ENCODE measurements around the gene HUNK.
"Not testable (repeated sequence)": the region's sequence is repeated elsewhere in the genome, so short reads cannot be mapped to it uniquely, and the experiment has no call there.

HUNK gene

DNA sequence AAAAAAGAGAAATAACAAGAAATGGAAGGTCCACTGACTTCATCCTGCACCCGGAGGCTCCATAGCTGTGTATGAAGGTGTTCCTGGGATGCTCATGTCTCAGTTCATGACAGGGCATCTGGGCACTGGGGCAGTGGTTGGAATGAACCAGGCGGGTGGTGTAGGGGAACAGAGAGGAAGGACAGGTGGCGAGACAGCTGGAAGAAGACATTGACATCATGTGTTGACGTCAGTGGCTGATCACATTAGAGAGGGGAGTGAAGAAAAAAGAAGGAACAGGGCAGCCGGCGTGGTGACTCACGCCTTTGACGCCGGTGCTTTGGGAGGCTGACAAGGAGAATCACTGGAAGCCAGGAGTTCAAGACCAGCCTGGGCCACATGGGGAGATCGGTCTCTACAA lies 50.1 kb downstream of the HUNK start:
- no peak for DNase-seq (ENCODE audit: low read depth)

DNA sequence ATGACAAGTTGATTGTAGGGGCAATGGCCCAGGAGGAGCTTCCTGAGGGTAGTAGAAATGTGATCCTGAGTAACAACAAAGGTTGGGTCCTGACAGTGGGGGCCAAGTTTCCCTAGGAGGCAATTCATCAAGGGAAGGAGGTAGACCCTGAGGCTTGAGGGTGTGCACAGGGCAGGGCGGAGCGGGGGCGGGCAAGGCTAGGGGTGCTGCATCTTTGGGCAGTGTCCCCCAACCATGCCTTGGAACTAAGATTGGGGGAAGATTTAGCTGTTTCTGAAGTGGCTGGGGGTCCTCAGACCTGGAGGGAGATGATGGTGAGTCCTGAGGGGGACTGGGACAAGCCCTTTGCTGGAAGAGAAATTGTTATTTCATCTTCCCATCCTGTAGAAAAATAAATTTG lies 50.9 kb downstream of the HUNK start:
- DNase-seq (ENCODE audit: low read depth) = no peak

DNA sequence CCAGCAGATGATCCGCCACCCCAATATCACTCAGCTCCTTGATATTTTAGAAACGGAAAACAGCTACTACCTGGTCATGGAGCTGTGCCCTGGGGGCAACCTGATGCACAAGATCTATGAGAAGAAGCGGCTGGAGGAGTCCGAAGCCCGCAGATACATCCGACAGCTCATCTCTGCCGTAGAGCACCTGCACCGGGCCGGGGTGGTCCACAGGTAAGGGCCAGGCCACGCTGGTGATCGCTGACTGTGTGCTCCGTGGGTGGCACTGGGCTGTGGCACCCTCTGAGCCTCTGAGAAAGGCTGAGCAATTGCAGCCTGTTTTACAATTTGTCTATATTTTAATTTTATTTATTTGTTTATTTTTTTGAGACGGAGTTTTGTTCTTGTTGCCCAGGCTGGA lies 51.7 kb downstream of the HUNK start:
- DNase-seq (ENCODE audit: low read depth) = no peak

DNA sequence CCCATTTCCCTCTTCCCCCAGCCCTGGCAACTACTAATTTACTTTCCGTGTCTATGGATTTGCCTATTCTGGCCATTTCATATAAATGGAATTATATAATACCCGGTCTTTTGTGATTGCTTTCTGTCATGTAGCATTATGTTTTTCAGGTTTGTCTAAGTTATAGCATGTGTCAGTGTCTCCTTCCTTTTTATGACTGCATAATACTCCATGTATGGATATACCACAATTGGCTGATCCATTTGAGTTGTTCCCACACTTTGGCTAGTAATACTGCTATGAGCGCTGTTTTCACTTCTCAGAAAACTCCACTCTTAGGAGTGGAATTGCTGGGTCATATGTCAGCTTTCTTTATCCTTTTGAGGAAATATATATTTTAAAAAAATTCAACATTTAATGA lies 53.7 kb downstream of the HUNK start:
- DNase-seq (ENCODE audit: low read depth) = no peak

DNA sequence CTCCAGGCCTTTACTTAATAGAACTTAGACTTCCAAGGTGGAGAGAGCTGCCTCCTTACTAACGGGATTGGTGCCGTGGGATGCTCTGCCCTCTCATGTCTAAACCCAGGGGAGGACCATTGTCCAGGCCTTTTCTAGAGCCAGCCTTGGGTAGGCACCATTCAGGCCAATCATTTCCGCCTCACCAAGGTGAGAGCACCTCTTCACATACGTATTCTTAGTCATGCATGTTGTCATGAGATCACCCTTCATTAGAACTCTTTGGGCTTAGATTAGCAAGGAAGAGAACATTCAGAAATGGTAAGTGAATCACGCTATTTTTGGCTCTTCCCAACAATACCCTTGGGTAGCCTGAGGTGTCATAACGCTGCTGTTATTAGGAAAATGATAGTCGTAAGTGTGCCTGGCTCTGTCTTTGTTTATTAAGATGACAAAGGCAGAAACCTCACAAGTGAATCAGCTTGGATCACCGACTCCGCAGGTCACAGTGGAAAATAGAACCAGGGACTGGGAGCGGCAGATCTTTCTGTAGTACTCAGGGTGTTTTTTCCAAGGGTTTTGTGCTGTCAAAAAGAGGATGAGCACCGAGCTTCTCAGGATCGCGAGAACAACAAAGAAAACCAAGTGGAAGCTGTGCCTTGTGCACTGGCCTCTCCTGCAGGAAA lies 55.0 kb downstream of the HUNK start:
- DNase-seq (ENCODE audit: low read depth) = no peak

DNA sequence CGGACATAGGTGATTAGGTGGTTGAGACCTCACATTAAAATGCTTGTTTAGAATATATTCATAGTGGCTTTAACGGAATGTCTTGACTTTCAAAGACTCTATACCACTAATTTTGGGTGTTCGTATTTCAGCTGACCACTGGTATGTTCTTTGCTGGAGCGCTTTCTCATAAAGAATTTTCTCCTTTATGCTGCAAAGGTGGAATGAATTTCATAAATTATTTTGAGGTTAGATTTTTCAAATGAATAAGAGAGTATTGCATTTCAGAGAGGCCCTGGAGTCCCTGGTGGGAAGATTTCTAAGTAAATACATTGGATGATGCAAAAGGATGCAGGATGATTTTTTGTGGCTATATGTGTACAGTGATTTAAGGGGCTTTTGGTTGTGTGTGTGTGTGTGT lies 55.8 kb downstream of the HUNK start:
- DNase-seq (ENCODE audit: low read depth) = no peak

DNA sequence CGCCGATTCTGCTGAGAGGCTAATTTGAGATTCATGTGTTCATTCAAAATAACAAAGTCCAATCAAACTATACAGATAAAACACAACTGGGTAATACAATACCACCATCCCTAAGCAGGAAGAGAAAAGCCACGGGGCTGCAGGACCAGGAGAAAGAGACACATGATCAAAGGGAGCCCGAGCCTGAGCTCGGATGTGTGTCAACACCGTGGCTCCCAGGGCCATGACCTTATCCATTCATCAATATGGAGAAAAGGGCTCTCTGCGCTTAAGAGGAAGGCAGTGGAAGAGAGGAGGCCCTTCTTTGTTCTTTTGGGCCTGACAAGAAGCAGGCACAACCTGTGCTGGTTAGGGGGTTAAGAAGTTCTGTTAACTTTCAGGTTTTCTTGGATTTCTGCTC lies 56.7 kb downstream of the HUNK start:
- no peak for DNase-seq (ENCODE audit: low read depth)

DNA sequence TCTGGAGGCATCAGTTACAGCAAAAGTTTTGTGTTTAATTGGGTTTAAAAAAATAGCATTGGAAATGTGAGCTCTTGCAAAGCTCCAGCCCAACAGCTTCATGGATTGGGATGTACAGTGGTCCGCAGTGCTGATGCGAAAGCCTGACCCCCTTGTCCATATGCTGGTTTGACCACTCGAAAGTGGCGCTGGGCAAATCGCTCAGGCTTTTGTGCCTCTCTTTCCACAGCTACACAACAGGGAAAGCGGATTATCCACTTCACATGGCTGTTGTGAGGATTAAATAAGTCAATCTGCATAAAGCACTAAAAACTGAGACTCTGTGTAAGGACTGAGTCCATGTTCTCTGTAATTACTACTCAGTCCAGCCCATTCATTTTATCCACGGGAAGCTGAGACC lies 57.2 kb downstream of the HUNK start:
- no peak for DNase-seq (ENCODE audit: low read depth)

DNA sequence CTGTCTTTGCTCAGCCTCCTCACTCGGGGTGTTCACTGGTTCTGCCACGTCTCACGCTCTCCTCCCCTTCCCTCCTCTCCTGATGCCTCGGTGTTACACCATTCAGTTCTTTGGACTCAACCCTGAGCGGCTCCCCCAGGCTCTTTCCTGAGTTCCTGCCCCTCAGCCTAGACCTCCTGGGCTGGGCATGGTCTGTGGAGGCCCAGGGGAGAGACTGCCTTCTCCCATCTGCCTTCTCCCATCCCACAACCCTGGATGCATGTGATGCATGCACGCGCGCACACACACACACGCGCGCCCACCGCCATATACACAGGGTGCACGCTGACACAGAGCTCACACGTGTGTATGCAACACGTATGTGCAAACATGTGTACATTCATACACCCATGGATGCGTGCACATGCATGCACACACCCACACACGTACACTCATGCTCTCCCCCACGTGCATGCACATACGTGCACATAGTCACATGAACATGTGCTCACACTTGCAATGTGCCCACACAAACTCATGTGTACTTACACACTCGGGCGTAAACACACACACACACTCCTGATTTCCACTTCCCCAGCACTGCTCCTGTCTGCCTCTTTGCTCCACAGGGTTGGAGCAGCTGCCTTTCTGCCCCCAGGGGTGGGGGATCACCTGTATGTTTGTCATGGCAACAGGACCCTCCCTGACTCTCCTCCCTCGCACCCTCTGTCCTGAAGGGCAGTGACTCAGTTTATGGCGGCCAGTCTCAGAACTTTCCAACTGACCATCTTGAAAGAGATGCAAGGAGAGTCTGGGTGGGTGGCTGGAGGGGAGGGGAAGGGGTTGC lies 59.0 kb downstream of the HUNK start:
- no peak for DNase-seq (ENCODE audit: low read depth)

DNA sequence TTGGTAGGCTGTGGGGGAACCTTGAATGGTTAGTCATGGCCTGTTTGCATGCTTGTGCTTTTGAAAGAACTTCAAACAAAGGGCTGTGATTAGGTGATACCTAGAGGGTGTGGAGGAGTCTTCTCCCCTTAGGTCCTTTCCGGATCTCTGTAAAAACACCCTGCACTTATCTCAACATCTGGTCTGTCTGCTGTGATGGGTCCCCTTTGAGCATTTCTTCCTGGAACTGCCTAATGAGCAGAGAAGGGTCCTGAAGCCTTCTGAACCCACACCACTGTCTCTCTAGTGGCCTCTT lies 59.6 kb downstream of the HUNK start:
- no peak for DNase-seq (ENCODE audit: low read depth)

DNA sequence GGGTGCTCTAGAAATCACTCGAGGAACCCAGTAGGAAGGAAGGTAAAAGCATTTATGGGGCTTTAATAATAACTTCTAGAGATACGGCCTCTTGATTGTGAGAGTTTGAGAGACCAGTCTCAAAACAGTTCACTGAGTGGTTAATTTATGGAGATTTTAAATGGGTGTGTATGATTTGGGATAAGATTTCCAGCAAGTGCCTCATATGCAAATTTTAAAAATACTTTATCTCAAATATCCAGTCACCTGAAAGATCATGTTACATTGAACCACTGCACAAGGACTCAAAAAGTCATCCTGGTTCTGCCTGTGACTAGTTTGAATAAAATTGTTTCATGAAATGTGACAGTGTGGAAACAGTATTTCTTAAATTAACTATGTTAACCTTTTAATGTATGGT lies 64.5 kb downstream of the HUNK start:
- DNase-seq (ENCODE audit: low read depth) = no peak

DNA sequence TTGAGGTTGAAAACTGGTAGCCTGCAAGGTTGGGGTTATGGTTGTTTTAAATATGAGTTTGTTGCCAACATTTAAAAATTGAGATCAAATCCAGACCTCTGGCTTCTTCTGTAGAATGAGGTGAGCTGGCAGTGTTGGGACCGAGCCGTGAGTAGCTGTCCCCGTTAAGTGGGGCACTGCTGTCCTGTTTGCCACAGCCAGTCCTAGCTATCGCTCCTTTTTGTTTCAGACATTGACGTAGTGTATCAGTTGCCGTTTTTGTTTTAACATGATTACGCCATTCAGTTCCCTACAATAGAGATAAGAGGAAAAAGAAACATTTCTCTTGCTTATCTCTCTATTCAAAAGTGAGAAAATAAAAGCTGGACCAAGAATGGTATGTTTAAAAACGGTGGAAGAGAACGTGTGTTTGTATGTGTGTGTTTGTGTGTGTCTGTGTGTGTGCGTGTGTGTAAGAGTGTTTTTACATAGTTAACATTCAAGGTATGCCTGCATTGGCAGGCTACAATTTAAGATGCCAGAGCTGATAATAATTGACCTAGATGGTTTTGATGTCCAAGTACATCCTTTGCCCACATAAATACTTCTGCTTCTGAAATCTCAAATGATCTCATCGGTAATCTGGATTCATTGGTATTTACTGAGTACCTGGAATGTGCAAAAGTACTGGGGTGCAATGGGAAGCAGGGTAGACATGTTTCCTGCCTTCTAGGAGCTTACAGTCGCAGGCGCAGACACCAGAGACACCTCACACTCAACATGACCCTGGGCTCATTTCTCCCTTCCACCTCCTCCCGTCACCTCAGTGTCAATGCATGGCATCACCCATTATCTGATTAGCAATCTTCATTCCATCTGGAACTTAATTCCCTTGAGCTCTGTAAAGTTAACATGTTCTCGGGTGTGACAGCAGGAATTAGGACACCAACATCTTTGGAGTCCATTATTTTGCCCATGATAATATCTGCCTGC lies 65.8 kb downstream of the HUNK start:
- DNase-seq (ENCODE audit: low read depth) = no peak

DNA sequence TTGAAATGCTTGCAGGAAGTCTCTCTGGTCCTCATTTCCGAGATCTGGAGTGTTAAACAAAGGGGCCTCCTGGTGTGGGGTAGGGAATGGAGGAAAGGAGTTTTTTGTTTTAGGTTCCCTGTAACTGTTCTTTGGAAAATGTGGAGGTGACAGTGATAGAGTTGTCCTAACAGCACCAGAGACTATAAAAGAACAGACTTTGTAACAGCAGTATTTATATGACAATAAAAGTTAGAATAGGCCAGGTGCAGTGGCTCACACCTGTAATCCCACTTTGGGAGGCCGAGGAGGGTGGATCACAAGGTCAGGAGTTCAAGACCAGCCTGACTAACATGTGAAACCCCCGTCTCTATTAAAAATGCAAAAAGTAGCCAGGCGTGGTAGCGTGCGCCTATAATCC lies 68.9 kb downstream of the HUNK start:
- DNase-seq (ENCODE audit: low read depth) = no peak

DNA sequence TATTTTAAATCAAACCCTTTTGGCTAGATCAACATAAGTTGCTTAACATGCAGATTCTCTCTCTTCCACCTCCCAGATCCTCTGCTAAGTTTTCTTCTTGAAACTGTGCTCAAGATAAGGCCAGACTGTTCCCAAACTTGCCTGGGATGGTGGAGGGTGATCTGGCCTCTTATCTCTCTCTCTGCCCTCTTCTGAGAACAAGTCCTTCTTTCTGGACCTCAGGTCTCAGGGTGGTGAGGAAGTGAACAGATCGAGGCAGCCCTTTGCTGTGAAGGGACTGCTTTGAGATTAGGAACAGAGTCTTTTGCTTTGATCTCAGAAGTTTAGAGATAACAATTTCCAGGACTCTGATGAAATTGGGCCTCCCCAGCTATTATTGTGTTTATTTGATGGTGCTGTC lies 70.7 kb downstream of the HUNK start:
- no peak for DNase-seq (ENCODE audit: low read depth)

DNA sequence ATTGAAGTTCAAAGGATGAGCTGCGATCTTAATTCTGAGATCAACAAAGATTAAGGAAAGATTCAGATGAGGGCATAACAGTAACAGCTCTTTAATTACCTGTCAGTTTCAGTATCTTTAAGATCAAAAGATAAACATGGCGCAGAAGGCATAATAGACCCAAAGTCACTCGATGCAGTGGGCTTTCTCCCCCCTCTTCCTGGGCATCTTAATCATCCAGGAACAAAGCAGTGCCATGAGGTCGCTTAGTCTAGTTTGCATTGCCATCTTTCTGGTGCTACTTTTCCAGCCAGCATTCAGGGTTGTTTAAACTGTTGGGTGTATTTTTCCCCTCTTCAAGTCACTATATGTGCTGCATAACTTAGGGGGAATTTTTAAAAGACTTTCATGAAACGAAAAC lies 72.3 kb downstream of the HUNK start:
- no peak for DNase-seq (ENCODE audit: low read depth)

DNA sequence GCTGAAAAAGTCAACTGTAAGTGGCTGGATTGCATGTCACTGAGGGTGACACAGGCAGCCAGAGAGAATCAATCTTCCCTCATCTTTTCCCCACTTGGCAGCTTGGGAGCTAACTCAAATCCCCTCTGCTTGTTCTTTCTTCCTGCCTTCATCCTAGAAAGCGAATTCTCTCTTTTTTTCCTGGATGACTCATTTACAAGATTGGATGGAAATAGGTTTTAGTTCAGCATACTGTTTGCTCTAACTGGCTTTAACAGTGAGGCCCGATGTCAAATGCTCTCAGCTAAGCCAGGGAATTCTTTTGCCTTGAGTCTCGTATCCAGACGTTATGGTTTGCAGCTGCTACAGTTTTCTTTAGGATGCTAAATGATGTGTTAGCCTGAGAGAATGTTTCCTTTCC lies 72.7 kb downstream of the HUNK start:
- DNase-seq (ENCODE audit: low read depth) = peak; percentile 13

DNA sequence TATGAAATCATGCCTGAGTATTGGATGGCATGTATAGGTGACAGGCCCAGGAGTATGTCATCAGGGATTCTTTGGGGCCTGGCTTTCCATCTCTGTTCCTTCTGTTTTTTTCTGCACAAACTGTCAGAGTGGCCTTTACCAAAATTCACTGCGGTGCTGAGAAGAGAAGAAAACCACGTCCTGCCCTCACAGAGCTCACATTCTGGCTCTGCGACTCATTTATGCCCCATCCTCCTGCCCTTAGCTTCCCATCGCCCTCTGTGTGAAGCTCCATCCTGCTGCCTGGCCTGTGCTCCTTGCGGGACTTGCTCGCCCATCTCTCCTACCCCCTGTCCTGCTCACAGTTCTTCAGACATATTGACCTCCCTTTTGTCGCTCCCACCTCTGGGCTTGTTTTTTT lies 73.4 kb downstream of the HUNK start:
- DNase-seq (ENCODE audit: low read depth) = no peak

DNA sequence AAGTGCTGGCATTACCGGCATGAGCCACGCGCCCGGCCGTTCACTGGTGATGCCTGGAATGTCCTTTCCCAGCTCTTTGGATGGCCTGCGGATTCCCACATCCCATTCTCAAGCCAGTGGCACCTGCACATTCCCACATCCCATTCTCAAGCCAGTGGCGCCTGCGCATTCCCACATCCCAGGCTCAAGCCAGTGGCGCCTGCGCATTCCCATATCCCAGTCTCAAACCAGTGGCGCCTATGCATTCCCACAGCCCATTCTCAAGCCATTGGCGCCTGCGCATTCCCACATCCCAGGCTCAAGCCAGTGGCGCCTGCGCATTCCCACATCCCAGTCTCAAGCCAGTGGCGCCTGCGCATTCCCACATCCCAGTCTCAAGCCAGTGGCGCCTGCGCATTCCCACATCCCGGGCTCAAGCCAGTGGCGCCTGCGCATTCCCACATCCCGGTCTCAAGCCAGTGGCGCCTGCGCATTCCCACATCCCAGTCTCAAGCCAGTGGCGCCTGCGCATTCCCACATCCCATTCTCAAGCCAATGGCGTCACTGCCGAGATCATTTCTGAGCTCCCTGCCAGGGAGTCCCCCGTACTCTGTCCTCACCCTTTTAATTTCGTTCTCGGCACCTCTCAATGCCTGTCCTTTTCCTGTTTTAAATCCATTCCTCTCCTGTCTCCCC lies 74.2 kb downstream of the HUNK start:
- DNase-seq (ENCODE audit: low read depth) = not testable (repeated sequence)

DNA sequence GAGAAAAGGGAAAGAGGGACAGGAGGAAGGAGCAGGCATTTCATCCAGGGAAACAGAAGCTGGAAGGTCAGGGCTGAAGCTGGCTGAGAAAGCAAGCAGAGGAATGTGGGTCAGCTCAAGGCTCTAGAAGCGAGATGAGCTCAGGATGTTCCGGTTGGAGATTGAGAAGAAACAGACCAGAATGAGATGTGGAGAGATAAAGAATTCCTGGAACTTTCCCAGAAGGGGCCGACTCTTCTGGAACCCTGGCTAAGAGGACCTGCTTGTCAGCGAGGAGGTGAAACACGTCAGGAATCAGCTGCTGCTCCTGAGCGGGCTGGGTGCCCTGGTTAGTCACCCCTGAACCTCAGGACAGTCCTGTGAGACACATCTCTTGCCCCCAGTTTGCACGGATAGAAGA lies 75.9 kb downstream of the HUNK start:
- no peak for DNase-seq (ENCODE audit: low read depth)

DNA sequence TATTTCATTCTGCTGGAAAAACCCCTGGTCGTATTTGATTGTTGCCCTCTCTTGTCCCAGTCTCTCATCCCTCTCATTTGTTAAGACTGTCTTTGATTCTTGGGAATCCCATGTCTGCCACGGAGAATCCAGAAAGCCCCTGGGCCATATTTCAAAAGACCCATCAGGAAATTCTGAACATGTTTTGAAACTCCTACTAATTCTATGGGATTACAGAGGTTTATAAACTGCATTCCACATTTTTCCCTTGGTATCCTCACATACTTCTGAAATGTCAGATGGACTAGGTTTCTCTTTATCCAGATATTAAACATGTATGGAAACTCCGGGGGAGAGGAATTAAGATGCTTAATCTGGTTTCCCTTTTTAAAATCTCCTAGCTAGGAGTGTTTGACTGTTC lies 80.0 kb downstream of the HUNK start:
- no peak for DNase-seq (ENCODE audit: low read depth)

DNA sequence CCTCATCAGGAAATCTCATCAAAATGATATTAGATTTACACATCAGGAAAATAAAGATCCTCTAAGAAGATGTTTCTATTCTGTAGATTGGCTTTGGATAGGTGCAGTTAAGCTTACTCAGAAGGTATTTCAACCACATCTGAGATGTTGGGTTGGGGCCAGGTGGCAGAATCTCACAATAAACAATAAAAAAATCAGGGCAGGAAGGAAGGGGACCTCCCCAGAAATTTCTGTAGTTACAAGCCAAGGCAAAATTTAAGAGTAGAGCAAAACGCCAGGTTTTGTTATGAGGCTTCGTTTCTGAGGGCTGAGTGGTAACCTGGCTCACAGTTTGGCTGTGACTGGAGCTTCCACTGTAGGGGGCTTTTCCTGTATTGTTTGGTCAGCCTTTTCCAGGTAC lies 84.8 kb downstream of the HUNK start:
- no peak for DNase-seq (ENCODE audit: low read depth)

DNA sequence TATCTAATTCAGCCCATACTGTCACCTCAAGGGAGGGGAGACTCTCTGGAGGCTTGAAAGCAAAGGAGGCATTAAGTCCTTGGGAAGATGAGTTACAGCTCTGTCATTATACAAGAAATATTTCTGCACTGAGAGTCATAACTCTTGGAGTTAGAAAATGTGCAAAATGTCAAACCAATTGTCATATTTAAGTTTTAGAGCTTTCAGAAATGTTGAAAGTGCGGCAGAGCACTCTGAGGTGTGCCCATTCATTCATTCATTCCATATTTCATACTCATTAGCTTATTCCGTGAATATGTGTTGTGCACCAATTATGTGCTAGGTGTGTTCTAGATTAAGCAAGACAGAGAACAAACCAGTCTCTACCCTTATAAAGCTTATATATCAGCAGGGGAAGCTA lies 87.1 kb downstream of the HUNK start:
- DNase-seq (ENCODE audit: low read depth) = no peak

All from stromal cell of bone marrow (primary cell).